ENCODE data around the gene RNF112. TPM values are rescaled to one million over a fixed set of nuclear protein-coding genes. Genes with fewer than 3 reads are reported as not detected.

RNF112 gene
- total RNA-seq, 1 donor from 2014 or later, result 0.84 TPM

GRCh38 chr17:19402171-19402570, 8.9 kb upstream of the RNF112 start:
- H3K27me3 Mint-ChIP-seq (ENCODE audit: low read depth), result no peaks in the 10 kb centered on the region
- no peak for DNase-seq (ENCODE audit: low read depth, low spot score)
- H3K9me3 Mint-ChIP-seq, result peaks cover 2% of the 10 kb centered on the region
- H3K36me3 Mint-ChIP-seq (ENCODE audit: low read depth), result no peaks in the 10 kb centered on the region
- H3K27ac Mint-ChIP-seq (ENCODE audit: unreplicated experiment), result no peak overlapping the region
- H3K4me3 Mint-ChIP-seq, result no peak overlapping the region
- TF ChIP-seq CTCF (conservative IDR thresholded peaks at IDR 0.05), result no peak
- no peaks in the 10 kb centered on the region for H3K4me1 Mint-ChIP-seq

DNA sequence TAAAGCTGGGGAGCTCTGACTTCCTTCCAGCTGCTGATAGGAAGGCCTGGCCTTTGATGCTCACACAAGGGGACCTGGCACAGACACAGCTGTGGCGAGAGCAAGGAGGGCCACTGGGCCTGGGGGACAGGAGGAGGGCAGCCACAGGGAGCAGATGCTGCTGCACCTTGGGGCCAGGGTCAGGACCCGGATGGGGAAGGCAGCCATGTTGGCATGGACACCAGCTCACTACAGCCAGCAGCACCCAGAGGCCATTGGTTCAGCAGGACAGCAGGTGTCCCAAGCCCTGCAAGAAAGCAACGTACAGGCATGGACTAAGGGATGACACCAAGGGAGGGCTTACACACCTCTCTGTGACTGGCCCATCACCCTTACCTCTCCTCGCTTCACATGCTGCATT, 8.0 kb upstream of the RNF112 start:
- no peak overlapping the region for H3K4me3 Mint-ChIP-seq
- no peaks in the 10 kb centered on the region for H3K4me1 Mint-ChIP-seq
- no peak for TF ChIP-seq CTCF (conservative IDR thresholded peaks at IDR 0.05)
- no peak for DNase-seq (ENCODE audit: low read depth, low spot score)
- no peaks in the 10 kb centered on the region for H3K27me3 Mint-ChIP-seq (ENCODE audit: low read depth)
- H3K9me3 Mint-ChIP-seq, result peaks cover 2% of the 10 kb centered on the region
- no peaks in the 10 kb centered on the region for H3K36me3 Mint-ChIP-seq (ENCODE audit: low read depth)
- no peak overlapping the region for H3K27ac Mint-ChIP-seq (ENCODE audit: unreplicated experiment)

DNA sequence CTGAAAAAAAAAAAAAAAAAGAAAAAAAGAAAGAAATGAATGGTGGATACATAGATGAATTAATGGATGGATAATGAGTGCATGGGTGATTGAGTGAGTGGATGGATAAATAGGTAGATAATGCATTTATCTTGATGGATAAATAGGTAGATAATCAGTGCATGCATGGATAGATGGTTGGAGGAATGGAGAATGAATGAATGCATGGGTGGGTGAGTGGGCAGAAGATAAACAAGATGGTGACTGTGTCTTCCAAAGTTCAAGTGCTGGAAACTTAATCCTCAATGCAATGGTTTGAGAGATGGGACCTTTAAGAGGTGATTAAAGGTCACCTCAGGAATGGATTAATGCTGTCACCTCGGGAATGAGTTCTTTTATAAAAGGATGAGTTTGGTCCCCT, 6.8 kb upstream of the RNF112 start:
- no peaks in the 10 kb centered on the region for H3K36me3 Mint-ChIP-seq (ENCODE audit: low read depth)
- peaks cover 2% of the 10 kb centered on the region for H3K9me3 Mint-ChIP-seq
- H3K4me3 Mint-ChIP-seq, result no peak overlapping the region
- no peak for TF ChIP-seq CTCF (conservative IDR thresholded peaks at IDR 0.05)
- H3K27me3 Mint-ChIP-seq (ENCODE audit: low read depth), result no peaks in the 10 kb centered on the region
- peak overlapping the region; percentile 87 for H3K27ac Mint-ChIP-seq (ENCODE audit: unreplicated experiment)
- H3K4me1 Mint-ChIP-seq, result no peaks in the 10 kb centered on the region
- DNase-seq (ENCODE audit: low read depth, low spot score), result no peak

GRCh38 chr17:19405114-19405513, 5.9 kb upstream of the RNF112 start:
- no peaks in the 10 kb centered on the region for H3K4me1 Mint-ChIP-seq
- no peak overlapping the region for H3K4me3 Mint-ChIP-seq
- no peaks in the 10 kb centered on the region for H3K36me3 Mint-ChIP-seq (ENCODE audit: low read depth)
- H3K9me3 Mint-ChIP-seq, result peaks cover 2% of the 10 kb centered on the region
- no peak for TF ChIP-seq CTCF (conservative IDR thresholded peaks at IDR 0.05)
- H3K27me3 Mint-ChIP-seq (ENCODE audit: low read depth), result no peaks in the 10 kb centered on the region
- DNase-seq (ENCODE audit: low read depth, low spot score), result no peak
- peak overlapping the region; percentile 52 for H3K27ac Mint-ChIP-seq (ENCODE audit: unreplicated experiment)

DNA sequence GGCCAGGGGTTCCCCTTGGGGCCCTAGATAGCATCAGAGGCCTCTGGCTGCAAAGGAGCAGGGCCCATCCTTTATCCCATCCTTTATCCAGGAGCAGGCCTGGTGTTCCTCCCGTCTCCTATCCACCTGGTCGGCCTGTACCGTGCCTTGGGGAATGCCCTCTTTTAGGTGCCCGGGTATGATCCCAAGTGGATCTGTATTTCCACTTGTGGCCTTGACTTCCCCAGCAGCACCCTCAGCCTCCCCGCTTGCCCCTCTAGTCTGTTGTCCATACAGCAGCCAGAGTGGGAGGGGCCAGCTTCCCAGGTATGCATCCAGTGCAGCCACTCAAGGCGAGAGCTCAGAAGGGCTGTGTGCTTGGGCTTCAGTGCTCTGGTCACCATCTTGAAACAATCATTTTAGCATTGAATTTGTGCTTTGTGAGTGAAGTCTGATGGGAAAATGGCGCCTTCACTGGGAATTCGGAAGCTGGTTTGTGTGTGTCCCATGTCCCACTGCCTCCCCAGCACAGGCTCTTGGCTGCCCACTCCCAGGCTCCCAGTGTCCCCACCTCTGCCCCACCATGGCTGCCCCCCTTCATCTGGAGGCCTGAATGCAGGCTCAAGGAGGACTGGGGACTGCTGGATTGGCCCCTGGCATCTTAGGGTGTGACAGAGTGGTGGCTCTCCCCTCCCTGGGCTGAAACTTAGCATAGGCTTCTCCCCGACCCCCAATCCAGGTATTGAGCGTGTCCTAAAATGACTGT, 3.3 kb upstream of the RNF112 start:
- Mint-ChIP-seq H3K4me1 (no peaks in the 10 kb centered on the region), H3K27ac (ENCODE audit: unreplicated experiment) (no peak overlapping the region), H3K4me3 (no peak overlapping the region), H3K9me3 (peaks cover 2% of the 10 kb centered on the region), H3K27me3 (ENCODE audit: low read depth) (peaks cover 3% of the 10 kb centered on the region), H3K36me3 (ENCODE audit: low read depth) (no peaks in the 10 kb centered on the region)
- DNase-seq (ENCODE audit: low read depth, low spot score), result no peak
- TF ChIP-seq CTCF (conservative IDR thresholded peaks at IDR 0.05), result no peak

Measured in neural crest cell (in vitro differentiated cells).